Lung (tissue), 12 donors: ENCODE measurements around the gene NPAS3. TPM values are rescaled to one million over a fixed set of nuclear protein-coding genes. Genes with fewer than 3 reads are reported as not detected.

Experiments used
- ATAC-seq: fragments of 200-7000 bp; cut with Tn5 transposase; one replicate; pipeline ENCODE4 v1.9.1; 2020; ENCODE audit warnings: moderate number of reproducible peaks; ENCODE audit not compliant: insufficient read depth, low FRiP score
- DNase-seq, 3 donors: peaks; one replicate each; pipeline ENCODE4 v3.0.0-alpha.2; 2013 to 2017
- H3K27ac ChIP-seq, 2 donors: one replicate each; pipeline ENCODE4 v1.5.1; 2013; ENCODE audit warnings: mild to moderate bottlenecking in 2 of 2, moderate library complexity in 2 of 2, control low read depth in 1 of 2, inconsistent platforms in 1 of 2, low read depth in 1 of 2, low read length in 1 of 2
- H3K27me3 ChIP-seq, 3 donors: one replicate each; pipeline ENCODE4 v1.5.1; 2013; ENCODE audit warnings: low read length in 2 of 3; ENCODE audit not compliant: control insufficient read depth in 3 of 3, insufficient read depth in 3 of 3
- H3K36me3 ChIP-seq, 4 donors: one replicate each; pipeline ENCODE4 v1.5.1; 2013; ENCODE audit warnings: low read length in 4 of 4, mild to moderate bottlenecking in 1 of 4, moderate library complexity in 1 of 4; ENCODE audit not compliant: control insufficient read depth in 4 of 4, insufficient read depth in 4 of 4
- H3K4me1 ChIP-seq, 5 donors: one replicate each; pipeline ENCODE4 v1.5.1; 2013; ENCODE audit warnings: low read length in 5 of 5, mild to moderate bottlenecking in 2 of 5, moderate library complexity in 1 of 5; ENCODE audit not compliant: control insufficient read depth in 5 of 5, insufficient read depth in 5 of 5
- H3K4me3 ChIP-seq: one replicate; pipeline ENCODE4 v1.5.1; 2013; ENCODE audit warnings: mild to moderate bottlenecking, control low read depth, moderate library complexity
- H3K9ac ChIP-seq, 2 donors: one replicate each; pipeline ENCODE4 v1.5.1; 2013; ENCODE audit warnings: low read length in 2 of 2, control low read depth in 1 of 2; ENCODE audit not compliant: insufficient read depth in 1 of 2
- H3K9me3 ChIP-seq, 4 donors: one replicate each; pipeline ENCODE4 v1.5.1; 2013; ENCODE audit warnings: low read length in 3 of 4, mild to moderate bottlenecking in 1 of 4, moderate library complexity in 1 of 4; ENCODE audit not compliant: control insufficient read depth in 4 of 4, insufficient read depth in 3 of 4
- WGBS, 2 donors: extraction: QIAGEN DNeasy Blood & Tissue Kit; methylation state at CpG; one replicate each; pipeline ENCODE4 v1.1.7; 2013; 5-methylcytosine and 5-hydroxymethylcytosine counted together
- polyA plus RNA-seq, 2 donors: library from polyadenylated mRNA; stranded (reverse); fragments of 200-250 nt; gene quantifications; one replicate each; pipeline ENCODE4 v1.2.1, GENCODE V29; 2013
- total RNA-seq, 2 donors: library from RNA; depleted of rRNA in 1 of 2; stranded (reverse); fragments of >200 nt in 1 of 2; gene quantifications; one replicate each; pipeline ENCODE4 v1.2.1, GENCODE V29; 2014 to 2021
- TF ChIP-seq, protein P1 (sequence below): IDR thresholded peaks from 2 replicates; pipeline ENCODE4 v1.5.1; 2012; ENCODE audit warnings: mild to moderate bottlenecking; ENCODE audit errors: control extremely low read depth, extremely low read depth
- donor health status: control.
- donor health status: control.
- donor health status: Bipolar disorder and iron deficiency.
- donor health status: healthy.
- donor health status: DM: yes; HTN: yes; CAD: no.

Gene NPAS3
- total and polyA plus RNA-seq, 4 donors, result 0.13 to 0.48 (median 0.33) TPM

DNA sequence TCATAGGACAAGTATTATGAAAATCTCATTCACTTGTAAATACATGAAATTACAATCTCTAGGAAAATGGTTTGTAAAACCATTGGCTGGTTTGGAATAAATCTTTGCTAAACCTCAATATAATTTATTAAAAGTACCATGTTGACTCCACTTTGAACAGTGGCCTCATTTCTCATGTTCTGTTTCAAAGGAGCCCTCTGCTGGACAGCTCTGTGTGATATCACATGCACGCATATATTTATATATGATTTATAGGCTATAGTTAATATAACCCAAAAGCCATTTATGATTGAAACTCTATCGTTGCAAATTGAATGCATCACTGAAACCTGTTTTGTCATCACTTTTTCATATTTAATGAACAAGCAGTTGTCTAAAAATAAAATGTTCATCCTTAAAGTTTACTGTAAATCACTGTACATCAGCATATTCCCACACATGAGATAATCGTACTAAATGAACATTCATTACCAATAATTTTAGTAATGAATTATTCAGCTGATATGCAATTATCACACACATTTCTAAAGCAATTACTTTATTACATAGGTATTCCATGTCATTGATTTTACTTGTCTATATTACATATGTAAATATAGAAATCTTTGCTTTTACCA, 493.8 kb downstream of the NPAS3 start:
- TF ChIP-seq, protein P1, sequence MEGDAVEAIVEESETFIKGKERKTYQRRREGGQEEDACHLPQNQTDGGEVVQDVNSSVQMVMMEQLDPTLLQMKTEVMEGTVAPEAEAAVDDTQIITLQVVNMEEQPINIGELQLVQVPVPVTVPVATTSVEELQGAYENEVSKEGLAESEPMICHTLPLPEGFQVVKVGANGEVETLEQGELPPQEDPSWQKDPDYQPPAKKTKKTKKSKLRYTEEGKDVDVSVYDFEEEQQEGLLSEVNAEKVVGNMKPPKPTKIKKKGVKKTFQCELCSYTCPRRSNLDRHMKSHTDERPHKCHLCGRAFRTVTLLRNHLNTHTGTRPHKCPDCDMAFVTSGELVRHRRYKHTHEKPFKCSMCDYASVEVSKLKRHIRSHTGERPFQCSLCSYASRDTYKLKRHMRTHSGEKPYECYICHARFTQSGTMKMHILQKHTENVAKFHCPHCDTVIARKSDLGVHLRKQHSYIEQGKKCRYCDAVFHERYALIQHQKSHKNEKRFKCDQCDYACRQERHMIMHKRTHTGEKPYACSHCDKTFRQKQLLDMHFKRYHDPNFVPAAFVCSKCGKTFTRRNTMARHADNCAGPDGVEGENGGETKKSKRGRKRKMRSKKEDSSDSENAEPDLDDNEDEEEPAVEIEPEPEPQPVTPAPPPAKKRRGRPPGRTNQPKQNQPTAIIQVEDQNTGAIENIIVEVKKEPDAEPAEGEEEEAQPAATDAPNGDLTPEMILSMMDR, result no peak
- no peak overlapping the region for H3K4me3 ChIP-seq
- H3K27ac ChIP-seq, result no peak overlapping the region
- peaks cover 0 to 5% (median 4%) of the 10 kb centered on the region in 3 donors for H3K27me3 ChIP-seq
- no peaks in the 10 kb centered on the region for H3K4me1 ChIP-seq
- ATAC-seq (no peak), DNase-seq (peak in 2 of 3 donors; percentile 44 to 64)
- H3K9me3 ChIP-seq, result no peaks in the 10 kb centered on the region
- H3K36me3 ChIP-seq, result no peaks in the 10 kb centered on the region
- WGBS, 2 donors, result 40 to 49% methylated on average over 3 of the region's 3 CpGs
- H3K9ac ChIP-seq, result no peak overlapping the region

DNA sequence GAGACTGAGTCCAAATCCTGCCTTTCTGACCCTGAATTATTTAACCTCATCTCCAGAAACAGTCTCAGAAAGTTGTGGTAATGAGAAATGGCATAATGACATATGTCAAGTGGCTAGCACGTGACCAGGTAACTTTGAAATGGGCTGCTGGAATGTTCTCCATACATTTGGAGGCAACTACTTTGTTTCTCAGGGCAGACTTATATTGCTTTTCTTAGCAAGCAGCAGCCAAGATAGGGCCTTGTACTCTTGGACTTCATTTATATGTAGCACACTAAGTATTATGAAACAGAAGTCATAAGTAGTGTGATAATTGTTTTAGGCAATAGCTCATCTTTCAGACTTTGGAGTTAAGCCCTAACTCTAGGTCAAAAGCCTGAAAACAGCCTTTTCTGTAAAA, 494.7 kb downstream of the NPAS3 start:
- Histone ChIP-seq H3K36me3 (no peaks in the 10 kb centered on the region), H3K27ac (no peak overlapping the region), H3K4me3 (no peak overlapping the region), H3K4me1 (no peaks in the 10 kb centered on the region), H3K27me3 (peaks cover 0 to 5% (median 4%) of the 10 kb centered on the region in 3 donors), H3K9me3 (no peaks in the 10 kb centered on the region), H3K9ac (no peak overlapping the region)
- 93 to 96% methylated on average over 1 of the region's 1 CpG for WGBS, 2 donors
- DNase-seq (peak in 1 of 3 donors; percentile 42), ATAC-seq (no peak)
- TF ChIP-seq, protein P1, result no peak

DNA sequence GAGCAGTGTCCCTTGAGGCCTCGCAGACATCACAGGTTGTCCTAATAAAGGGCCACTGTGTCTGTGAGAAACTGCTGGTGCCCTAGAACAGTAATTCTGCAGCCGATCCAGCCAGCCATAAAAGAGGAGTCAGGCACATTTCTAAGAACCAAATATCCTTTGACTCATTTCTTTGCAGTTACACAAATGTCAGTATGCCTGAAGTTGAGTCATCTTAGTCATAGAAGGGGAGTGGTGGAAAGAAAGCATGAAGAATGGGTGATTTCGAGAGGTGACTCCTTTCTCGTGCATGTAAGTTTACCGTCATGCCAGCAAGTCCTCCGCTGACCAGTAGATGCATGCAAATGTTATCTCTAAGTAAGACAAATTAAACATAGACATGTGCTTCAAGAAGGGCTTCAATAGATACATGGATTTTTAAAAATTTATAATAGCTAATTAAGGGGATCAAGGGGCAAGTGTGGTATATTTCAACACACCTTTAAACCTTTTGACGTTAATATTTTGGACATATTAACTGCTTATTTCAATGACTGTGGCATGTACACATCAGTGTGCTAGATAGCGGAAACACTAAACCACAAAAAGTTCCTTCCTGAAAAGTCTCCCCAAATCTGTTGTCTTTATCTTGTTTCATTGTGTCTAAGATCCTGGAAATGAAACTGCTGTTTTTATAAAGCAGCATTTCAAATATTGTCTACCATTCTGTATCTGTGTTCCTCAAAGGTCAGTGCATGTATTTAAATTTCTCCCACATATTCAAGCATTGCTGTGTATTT, 497.4 kb downstream of the NPAS3 start:
- no peak overlapping the region for H3K4me3 ChIP-seq
- H3K4me1 ChIP-seq, result no peaks in the 10 kb centered on the region
- no peak overlapping the region for H3K9ac ChIP-seq
- ATAC-seq (peak; percentile 19), DNase-seq (no peak)
- H3K36me3 ChIP-seq, result no peaks in the 10 kb centered on the region
- no peaks in the 10 kb centered on the region for H3K27me3 ChIP-seq
- no peaks in the 10 kb centered on the region for H3K9me3 ChIP-seq
- WGBS, 2 donors, result 61 to 77% methylated on average over 8 of the region's 8 CpGs
- H3K27ac ChIP-seq, result no peak overlapping the region
- TF ChIP-seq, protein P1, result no peak
